ENCODE data around the gene NIT2.

DNA sequence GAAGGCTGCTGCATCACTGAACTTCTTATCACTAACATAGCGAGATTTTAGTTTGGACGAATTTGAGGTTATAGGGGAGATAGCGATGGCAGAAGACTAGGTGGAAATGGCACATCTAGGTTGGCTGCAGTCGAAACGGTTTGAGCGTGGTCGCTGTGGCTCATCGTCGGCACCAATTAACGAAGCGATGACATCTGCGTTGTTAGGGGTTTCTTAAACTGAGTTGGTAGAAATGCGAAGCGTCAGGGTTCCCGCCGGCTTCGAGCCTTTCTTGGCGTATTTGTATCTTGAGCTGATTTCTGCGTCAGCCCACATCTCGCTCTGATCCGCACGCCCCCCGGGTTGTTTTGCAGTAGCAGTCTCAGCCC lies 67.1 kb downstream of the NIT2 start:
- TF ChIP-seq, protein P1, sequence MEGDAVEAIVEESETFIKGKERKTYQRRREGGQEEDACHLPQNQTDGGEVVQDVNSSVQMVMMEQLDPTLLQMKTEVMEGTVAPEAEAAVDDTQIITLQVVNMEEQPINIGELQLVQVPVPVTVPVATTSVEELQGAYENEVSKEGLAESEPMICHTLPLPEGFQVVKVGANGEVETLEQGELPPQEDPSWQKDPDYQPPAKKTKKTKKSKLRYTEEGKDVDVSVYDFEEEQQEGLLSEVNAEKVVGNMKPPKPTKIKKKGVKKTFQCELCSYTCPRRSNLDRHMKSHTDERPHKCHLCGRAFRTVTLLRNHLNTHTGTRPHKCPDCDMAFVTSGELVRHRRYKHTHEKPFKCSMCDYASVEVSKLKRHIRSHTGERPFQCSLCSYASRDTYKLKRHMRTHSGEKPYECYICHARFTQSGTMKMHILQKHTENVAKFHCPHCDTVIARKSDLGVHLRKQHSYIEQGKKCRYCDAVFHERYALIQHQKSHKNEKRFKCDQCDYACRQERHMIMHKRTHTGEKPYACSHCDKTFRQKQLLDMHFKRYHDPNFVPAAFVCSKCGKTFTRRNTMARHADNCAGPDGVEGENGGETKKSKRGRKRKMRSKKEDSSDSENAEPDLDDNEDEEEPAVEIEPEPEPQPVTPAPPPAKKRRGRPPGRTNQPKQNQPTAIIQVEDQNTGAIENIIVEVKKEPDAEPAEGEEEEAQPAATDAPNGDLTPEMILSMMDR (IDR thresholded peaks at IDR 0.05; ENCODE audit: low read depth, low read length, poor library complexity, severe bottlenecking), result no peak
- no peak for TF ChIP-seq EZH2phosphoT487 (IDR thresholded peaks at IDR 0.05; ENCODE audit: borderline replicate concordance, low read length)
